Measurements from ENCODE around the gene COX7A2.

COX7A2 gene

DNA sequence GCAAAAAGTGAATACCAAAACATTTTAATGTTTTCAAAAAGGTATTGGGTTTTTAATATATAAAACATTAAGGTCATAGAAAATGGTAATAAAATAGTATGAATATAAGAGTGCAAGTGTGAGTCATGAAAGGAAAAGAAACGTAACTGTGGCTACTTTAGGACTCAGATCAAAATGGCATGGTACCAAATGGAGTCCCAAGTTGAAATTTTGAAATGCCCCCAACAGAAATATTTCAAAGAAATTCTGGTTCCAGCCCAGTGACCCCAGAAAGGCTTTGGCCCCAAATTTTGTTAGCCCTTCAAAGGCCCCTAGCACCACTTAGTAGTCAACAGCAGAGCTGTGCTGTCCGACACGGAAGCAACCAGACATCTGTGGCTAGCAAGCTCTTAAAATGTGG is 43.7 kb downstream of the COX7A2 start:
- Mint-ChIP-seq H3K4me3 (no peak overlapping the region), H3K4me1 (peaks cover 14% of the 10 kb centered on the region), H3K27ac (ENCODE audit: low read depth) (no peak overlapping the region), H3K27me3 (peaks cover 40% of the 10 kb centered on the region), H3K9me3 (no peaks in the 10 kb centered on the region), H3K36me3 (ENCODE audit: insufficient read depth) (peaks cover 4% of the 10 kb centered on the region)
- ATAC-seq (replicated peaks; ENCODE audit: extremely low read depth, poor library complexity, severe bottlenecking) (no peak), DNase-seq (ENCODE audit: low spot score in 2 of 2) (no peak)

DNA sequence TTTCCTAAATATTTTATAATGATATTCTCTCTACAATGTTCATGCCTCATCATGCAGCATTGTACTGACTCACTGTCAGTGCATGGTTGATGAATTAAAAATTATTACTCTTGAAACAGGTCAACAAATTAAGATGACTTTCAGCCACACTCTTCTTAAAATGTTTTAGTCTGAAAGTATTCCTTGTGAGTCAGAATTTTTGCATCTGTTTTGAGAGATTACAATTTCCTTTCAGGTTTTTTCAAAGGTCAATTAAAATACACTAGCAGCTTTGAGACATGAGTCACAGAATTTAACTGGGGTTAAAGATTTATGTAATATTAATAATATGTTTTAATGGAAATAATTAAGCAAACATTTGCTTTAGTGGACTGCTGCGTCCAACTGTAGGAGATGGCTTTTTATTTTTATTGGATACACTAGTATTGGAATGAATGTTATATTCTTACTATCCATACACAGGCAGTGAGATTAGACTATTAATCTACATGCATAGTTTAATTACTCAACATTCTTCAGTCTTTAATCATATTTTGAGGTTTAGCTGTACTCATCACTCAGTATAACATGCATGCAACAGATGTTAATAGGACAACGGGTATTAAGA is 47.4 kb downstream of the COX7A2 start:
- H3K36me3 Mint-ChIP-seq (ENCODE audit: insufficient read depth) = no peaks in the 10 kb centered on the region
- no peak for DNase-seq (ENCODE audit: low spot score in 2 of 2)

DNA sequence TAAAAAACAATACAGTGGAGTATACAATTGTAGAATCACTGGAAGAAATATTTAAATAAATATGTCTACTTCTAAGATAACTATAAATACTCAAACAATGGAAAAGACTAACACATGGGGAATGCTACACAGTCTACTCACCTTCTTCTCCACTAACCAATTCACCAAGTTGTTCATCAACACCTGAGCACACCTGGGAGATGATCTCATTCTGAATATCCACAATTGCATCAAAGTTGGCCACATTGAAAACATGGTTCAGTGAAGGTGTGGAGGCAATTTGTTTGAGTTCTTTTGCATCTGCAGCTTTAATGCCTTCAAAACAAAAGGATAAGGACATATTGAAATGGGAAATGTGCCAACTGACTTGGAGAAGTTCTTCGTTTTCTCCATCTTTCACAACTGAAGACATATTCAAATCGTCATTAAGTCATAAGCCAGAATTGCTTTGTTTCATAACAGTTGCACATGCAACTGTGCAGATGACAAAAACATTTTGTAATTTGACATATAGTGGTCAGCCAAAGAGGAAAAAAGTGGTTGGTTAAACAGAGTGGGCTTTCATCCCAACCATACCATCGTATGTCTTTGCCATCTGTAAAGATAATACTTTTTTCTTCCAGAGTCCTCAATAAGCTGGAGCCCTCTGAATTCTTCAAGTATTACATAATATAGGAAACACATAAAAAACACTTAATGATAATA is 55.2 kb downstream of the COX7A2 start:
- no peak for ATAC-seq (replicated peaks; ENCODE audit: extremely low read depth, poor library complexity, severe bottlenecking)
- Mint-ChIP-seq H3K27ac (ENCODE audit: low read depth) (no peak overlapping the region), H3K4me3 (no peak overlapping the region), H3K36me3 (ENCODE audit: insufficient read depth) (no peaks in the 10 kb centered on the region), H3K4me1 (no peaks in the 10 kb centered on the region), H3K27me3 (peaks cover 23% of the 10 kb centered on the region), H3K9me3 (no peaks in the 10 kb centered on the region)
- no peak for DNase-seq (ENCODE audit: low spot score in 2 of 2)

More for the DNA sequence above, 47.4 kb downstream of the COX7A2 start:
- Mint-ChIP-seq H3K4me1 (no peaks in the 10 kb centered on the region), H3K27me3 (peaks cover 3% of the 10 kb centered on the region), H3K4me3 (no peak overlapping the region), H3K9me3 (no peaks in the 10 kb centered on the region), H3K27ac (ENCODE audit: low read depth) (no peak overlapping the region)
- no peak for ATAC-seq (replicated peaks; ENCODE audit: extremely low read depth, poor library complexity, severe bottlenecking)
